HCT116 (cell line): ENCODE measurements around the gene LPIN1. TPM values are rescaled to one million over a fixed set of nuclear protein-coding genes. Genes with fewer than 3 reads are reported as not detected.

ENCODE experiments used
- ATAC-seq: fragments of 200-7000 bp; cut with Tn5 transposase; 2 replicates; pipeline ENCODE4 v1.9.1; 2020; ENCODE audit warnings: mild to moderate bottlenecking, moderate library complexity
- BruUV-seq: library from RNA; stranded (reverse); fragments of 400-500 nt; replicated peaks from 2 replicates; lab custom pipeline; 2021; lab: Mats Ljungman, UMichigan
- CTCF ChIA-PET: fragments of 300-600 bp; sonication (Branson Sonifier 250); formaldehyde crosslinking; loops from one replicate; lab custom pipeline; 2021; ENCODE audit warnings: antibody characterized with exemption; lab: Charles Lee
- POLR2A ChIA-PET: fragments of 300-600, 350-600 bp; sonication (Branson Sonifier 250); formaldehyde crosslinking; loops from one replicate; lab custom pipeline; 2021; ENCODE audit warnings: antibody characterized with exemption; lab: Charles Lee
- RAD21 ChIA-PET, 2 experiments: fragments of 300-600 bp; sonication (Branson Sonifier 250); formaldehyde crosslinking; loops; one replicate each; lab custom pipeline; 2023; ENCODE audit warnings: low total read pairs in 2 of 2; ENCODE audit not compliant: uncharacterized antibody in 2 of 2, unreplicated experiment in 2 of 2, low non-redundant PET in 1 of 2; lab: Charles Lee
- DNase-seq: peaks from one replicate; pipeline ENCODE4 v3.0.0-alpha.2; 2010; ENCODE audit warnings: low read depth, low spot score
- H2AFZ ChIP-seq: fragments of 200-600 bp; shearing (Covaris generic), sonication (generic); 2 replicates; pipeline ENCODE4 v1.6.1; 2017; ENCODE audit warnings: low read depth, mixed run types, mixed read lengths, antibody characterized with exemption, low read length; ENCODE audit not compliant: poor library complexity, severe bottlenecking
- H3K27ac ChIP-seq: 2 replicates; pipeline ENCODE4 v1.5.1; 2012; ENCODE audit warnings: low read depth, low read length
- H3K27me3 ChIP-seq: fragments of 200-600 bp; sonication (generic); 2 replicates; pipeline ENCODE4 v1.6.1; 2016; ENCODE audit warnings: mixed run types, low read length, mixed read lengths; ENCODE audit not compliant: insufficient read depth
- H3K36me3 ChIP-seq, 2 experiments: fragments of 200-500 bp in 1 of 2; fragments of 200-600 bp in 1 of 2; sonication (Bioruptor generic) in 1 of 2; sonication (generic) in 1 of 2; 2 replicates each; pipeline versions ENCODE4 v1.5.1 to v1.6.1; 2014 to 2016; ENCODE audit warnings: low read length in 2 of 2, inconsistent platforms in 1 of 2, mixed read lengths in 1 of 2, mixed run types in 1 of 2; ENCODE audit not compliant: insufficient read depth in 2 of 2, control insufficient read depth in 1 of 2
- H3K4me1 ChIP-seq, 2 experiments: fragments of 200-600 bp in 1 of 2; sonication (generic) in 1 of 2; 2 replicates each; pipeline versions ENCODE4 v1.5.1 to v1.6.1; 2012 to 2017; ENCODE audit warnings: low read length in 2 of 2, inconsistent platforms in 1 of 2, mild to moderate bottlenecking in 1 of 2, mixed read lengths in 1 of 2, mixed run types in 1 of 2, moderate library complexity in 1 of 2; ENCODE audit not compliant: insufficient read depth in 2 of 2, control insufficient read depth in 1 of 2
- H3K4me2 ChIP-seq: fragments of 200-600 bp; sonication (generic); 2 replicates; pipeline ENCODE4 v1.6.1; 2017; ENCODE audit warnings: mixed run types, low read length, mixed read lengths
- H3K4me3 ChIP-seq, 2 experiments: fragments of 200-600 bp in 1 of 2; sonication (generic) in 1 of 2; replicated peaks in 1 of 2; 2 replicates each; pipeline ENCODE4 v1.5.1; 2011 to 2016; ENCODE audit warnings: low read length in 2 of 2, control low read depth in 1 of 2, low read depth in 1 of 2, mild to moderate bottlenecking in 1 of 2, mixed read lengths in 1 of 2, mixed run types in 1 of 2
- H3K79me2 ChIP-seq: fragments of 200-600 bp; sonication (generic); 2 replicates; pipeline ENCODE4 v1.6.1; 2017; ENCODE audit warnings: mild to moderate bottlenecking, mixed run types, low read length, moderate library complexity, mixed read lengths; ENCODE audit not compliant: insufficient read depth
- H3K9ac ChIP-seq: fragments of 200-600 bp; sonication (generic); 2 replicates; pipeline ENCODE4 v1.6.1; 2016; ENCODE audit warnings: low read length, mixed read lengths
- H3K9me2 ChIP-seq: fragments of 200-600 bp; sonication (generic), shearing (Covaris generic); 2 replicates; pipeline ENCODE4 v1.6.1; 2017; ENCODE audit warnings: mixed run types, mild to moderate bottlenecking, moderate library complexity; ENCODE audit not compliant: insufficient read depth
- H3K9me3 ChIP-seq, 2 experiments: fragments of 200-500 bp in 1 of 2; fragments of 200-600 bp in 1 of 2; sonication (Bioruptor generic) in 1 of 2; sonication (generic) in 1 of 2; 2 replicates each; pipeline ENCODE4 v1.6.1; 2014 to 2017; ENCODE audit warnings: low read length in 2 of 2, mixed read lengths in 2 of 2, inconsistent platforms in 1 of 2, low read depth in 1 of 2, mild to moderate bottlenecking in 1 of 2, mixed run types in 1 of 2, moderate library complexity in 1 of 2; ENCODE audit not compliant: control insufficient read depth in 1 of 2, insufficient read depth in 1 of 2
- H4K20me1 ChIP-seq: fragments of 200-600 bp; sonication (generic), shearing (Covaris generic); 2 replicates; pipeline ENCODE4 v1.6.1; 2017; ENCODE audit warnings: mixed run types, mild to moderate bottlenecking, moderate library complexity; ENCODE audit not compliant: insufficient read depth
- CTCF ChIP-seq, 3 experiments: fragments of 200-600 bp in 1 of 3; sonication (generic) in 1 of 3; IDR thresholded peaks in 2 of 3; conservative IDR thresholded peaks in 1 of 3; 2 replicates each; pipeline ENCODE4 v1.5.1; 2012 to 2017; ENCODE audit warnings: low read depth in 2 of 3, low read length in 2 of 3, antibody characterized with exemption in 1 of 3, borderline replicate concordance in 1 of 3, control low read depth in 1 of 3, mild to moderate bottlenecking in 1 of 3, mixed read lengths in 1 of 3, mixed run types in 1 of 3, moderate library complexity in 1 of 3; ENCODE audit not compliant: insufficient read depth in 1 of 3
- EGR1 ChIP-seq: IDR thresholded peaks from 2 replicates; pipeline ENCODE4 v1.6.1; 2012; ENCODE audit warnings: low read depth
- ELF1 ChIP-seq: IDR thresholded peaks from 2 replicates; pipeline ENCODE4 v1.6.1; 2012; ENCODE audit warnings: low read depth, borderline replicate concordance
- SIN3A ChIP-seq: IDR thresholded peaks from 2 replicates; pipeline ENCODE4 v1.6.1; 2012; ENCODE audit warnings: low read depth
- SP1 ChIP-seq: IDR thresholded peaks from 2 replicates; pipeline ENCODE4 v1.6.1; 2012; ENCODE audit warnings: low read depth
- intact Hi-C: fragments of 100-400 bp; cut with micrococcal nuclease; formaldehyde crosslinking; loops from 2 replicates; pipeline ENCODE4 v1.10.0; 2022
- total RNA-seq: library from RNA; stranded (reverse); gene quantifications from one replicate; pipeline ENCODE4 v1.2.1, GENCODE V29; 2021; ENCODE audit not compliant: unreplicated experiment

The LPIN1 gene
- total RNA-seq, 1 experiment from 2014 or later = 16.7 TPM

GRCh38 chr2:11743846-11744553 is 2.4 kb upstream of the LPIN1 start (continued):
- TF ChIP-seq ELF1 = no peak
- TF ChIP-seq SIN3A = no peak
- no peak for TF ChIP-seq EGR1
- no peak for TF ChIP-seq SP1

DNA sequence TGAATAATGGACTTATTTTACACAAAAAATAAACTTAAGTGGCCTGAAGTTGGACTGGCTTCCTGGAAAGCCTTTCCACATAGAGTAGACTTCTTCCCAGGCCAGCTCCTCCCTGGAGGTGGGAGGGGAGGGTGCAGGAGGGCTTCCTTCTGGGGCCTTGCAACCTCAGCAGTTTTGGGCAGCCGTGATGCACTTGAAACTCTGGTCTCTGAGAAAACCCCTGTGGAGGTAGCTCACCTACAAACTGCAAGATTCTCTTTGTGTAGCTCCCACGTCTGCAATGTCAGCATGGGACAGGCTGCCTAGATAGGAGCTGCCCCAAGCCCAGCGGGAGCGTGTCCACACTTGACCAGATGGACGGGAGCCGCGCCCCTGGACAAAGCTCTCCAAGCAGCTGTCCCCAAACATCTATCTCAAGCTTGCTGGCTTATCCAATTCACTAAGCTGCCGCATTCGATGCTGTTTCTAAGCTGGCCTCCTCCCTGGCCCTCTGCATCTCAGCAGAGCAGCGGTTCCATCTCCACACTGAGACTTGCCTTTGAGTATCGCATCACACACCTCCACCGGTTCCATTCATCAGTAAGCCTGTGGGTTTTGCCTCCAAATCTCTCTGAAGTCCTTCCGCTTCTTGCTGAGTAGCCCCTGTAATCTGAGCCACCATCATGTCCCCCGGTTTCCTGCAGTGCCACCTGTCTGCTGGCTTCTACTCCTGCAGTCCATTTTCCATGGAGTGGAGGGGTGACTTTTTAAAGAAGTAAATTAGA is 1.6 kb upstream of the LPIN1 start:
- peak; percentile 35 for ATAC-seq
- intact Hi-C loops = no loop called here
- Histone ChIP-seq H3K36me3 (no peaks in the 10 kb centered on the region), H3K9ac (peak overlapping the region; percentile 59), H3K9me2 (no peaks in the 10 kb centered on the region), H4K20me1 (no peaks in the 10 kb centered on the region), H3K79me2 (peaks cover 21% of the 10 kb centered on the region), H3K9me3 (no peaks in the 10 kb centered on the region), H3K4me1 (peaks cover 49 to 63% of the 10 kb centered on the region in 2 experiments), H3K4me3 (peak overlapping the region; percentile 49 to 60), H3K27me3 (no peaks in the 10 kb centered on the region), H3K27ac (peak overlapping the region; percentile 69), H2AFZ (peak overlapping the region; percentile 96), H3K4me2 (peak overlapping the region; percentile 86)
- peak in 2 of 3 experiments; percentile 78 to 80; a peak in 4 of 6 replicates for TF ChIP-seq CTCF (IDR thresholded peaks at IDR 0.05 in 2 of 3, conservative IDR thresholded peaks at IDR 0.05 in 1 of 3; ENCODE audit: borderline replicate concordance in 1 of 3, insufficient read depth in 1 of 3, low read depth in 2 of 3, low read length in 2 of 3)
- no peak for TF ChIP-seq ELF1
- RAD21 ChIA-PET = no interaction called here
- POLR2A ChIA-PET = no interaction called here
- CTCF ChIA-PET = interaction anchor here (0.8 to 2.8 kb wide), 11 partner anchors 9 to 64 kb away, joined by 3 to 20 read pairs (median 5); no protein-coding TSS in a partner anchor
- BruUV-seq = no TSS peak
- DNase-seq = peak; percentile 47
